Adrenal gland (tissue), 12 donors: ENCODE measurements around the gene PCGF3. TPM values are rescaled to one million over a fixed set of nuclear protein-coding genes. Genes with fewer than 3 reads are reported as not detected.

Experiments used
- DNase-seq, 7 donors: peaks; one replicate each; pipeline ENCODE4 v3.0.0-alpha.2; 2019 to 2020
- H3K27ac ChIP-seq, 5 donors: fragments of 200-600 bp; sonication (generic) in 4 of 5; 1 replicate in 3 of 5; 2 replicates in 2 of 5; pipeline versions ENCODE4 v1.5.1 to v1.8.0; 2016 to 2020; ENCODE audit warnings: mild to moderate bottlenecking in 1 of 5
- H3K27me3 ChIP-seq: fragments of 200-600 bp; 2 replicates; pipeline ENCODE4 v1.8.0; 2021
- H3K36me3 ChIP-seq, 2 donors: fragments of 200-600 bp; replicated peaks in 1 of 2; 1 replicate in 1 of 2; 2 replicates in 1 of 2; pipeline versions ENCODE4 v1.5.1 to v1.8.0; 2018 to 2022
- H3K4me1 ChIP-seq, 2 donors: fragments of 200-600 bp; replicated peaks in 1 of 2; 1 replicate in 1 of 2; 2 replicates in 1 of 2; pipeline versions ENCODE4 v1.5.1 to v1.8.0; 2018 to 2021
- H3K4me3 ChIP-seq, 4 donors: fragments of 200-600 bp; sonication (generic) in 3 of 4; one replicate each; pipeline ENCODE4 v1.5.1; 2016 to 2018
- H3K9me3 ChIP-seq, 3 donors: fragments of 200-600 bp; sonication (generic) in 1 of 3; replicated peaks in 1 of 3; 1 replicate in 2 of 3; 2 replicates in 1 of 3; pipeline versions ENCODE4 v1.5.1 to v1.8.0; 2016 to 2021
- POLR2A ChIP-seq, 2 donors: fragments of 450-650 bp; IDR thresholded peaks; one replicate each; pipeline ENCODE4 v1.6.1; 2017; ENCODE audit warnings: antibody characterized with exemption in 2 of 2, mild to moderate bottlenecking in 2 of 2, moderate library complexity in 1 of 2
- WGBS, 4 donors: extraction: QIAGEN DNeasy Blood & Tissue Kit in 2 of 4; methylation state at CpG; one replicate each; pipeline versions ENCODE4 v1.1.5 to v1.1.7; 2013 to 2017; 5-methylcytosine and 5-hydroxymethylcytosine counted together
- intact Hi-C, 2 donors: fragments of 100-400 bp; cut with DNase I; formaldehyde crosslinking; loops; one replicate each; pipeline versions ENCODE4 v1.14.1 to v1.15.0; 2022 to 2023
- polyA plus RNA-seq, 3 donors: library from polyadenylated mRNA; stranded (reverse); fragments of 200-250 nt in 2 of 3; fragments of 350-450 nt in 1 of 3; fragmentation: Illumina TruSeq in 1 of 3; extraction: RNeasy Lipid Tissue Mini Kit (QIAGEN cat#74804) in 1 of 3; gene quantifications; one replicate each; pipeline ENCODE4 v1.2.3, GENCODE V29; 2013 to 2014
- total RNA-seq, 9 donors: library from RNA; depleted of rRNA in 4 of 9; stranded (reverse); fragments of >200 nt in 4 of 9; fragments of 120-200 nt in 1 of 9; fragmentation: NEBNext Ultra II Directional in 1 of 9; extraction: Animal tissue kit (Norgen Biotek cat#: 25700) in 1 of 9; gene quantifications; one replicate each; pipeline versions ENCODE4 v1.1.0 to v1.2.4, GENCODE V29; 2013 to 2023
- TF ChIP-seq, protein P1 (sequence below), 6 experiments: fragments of 450-650 bp in 4 of 6; fragments of 200-600 bp in 2 of 6; sonication (generic) in 1 of 6; IDR thresholded peaks; 1 replicate in 5 of 6; 2 replicates in 1 of 6; pipeline versions ENCODE4 v1.5.1 to v1.8.0; 2016 to 2021; ENCODE audit warnings: antibody characterized with exemption in 6 of 6, mild to moderate bottlenecking in 2 of 6, moderate library complexity in 1 of 6
- donor health status: healthy with polysubstance abuse.
- donor health status: Bipolar disorder and iron deficiency.
- donor health status: DM: yes; HTN: yes; CAD: no.
- donor health status: DM: no; HTN: no; CAD: no.
- donor health status: DM: no; HTN: no; CAD: no.
- donor health status: DM: yes; HTN: yes; CAD: no.

The PCGF3 gene
- total and polyA plus RNA-seq, 12 donors: 26.4 to 178 (median 70.7) TPM

DNA sequence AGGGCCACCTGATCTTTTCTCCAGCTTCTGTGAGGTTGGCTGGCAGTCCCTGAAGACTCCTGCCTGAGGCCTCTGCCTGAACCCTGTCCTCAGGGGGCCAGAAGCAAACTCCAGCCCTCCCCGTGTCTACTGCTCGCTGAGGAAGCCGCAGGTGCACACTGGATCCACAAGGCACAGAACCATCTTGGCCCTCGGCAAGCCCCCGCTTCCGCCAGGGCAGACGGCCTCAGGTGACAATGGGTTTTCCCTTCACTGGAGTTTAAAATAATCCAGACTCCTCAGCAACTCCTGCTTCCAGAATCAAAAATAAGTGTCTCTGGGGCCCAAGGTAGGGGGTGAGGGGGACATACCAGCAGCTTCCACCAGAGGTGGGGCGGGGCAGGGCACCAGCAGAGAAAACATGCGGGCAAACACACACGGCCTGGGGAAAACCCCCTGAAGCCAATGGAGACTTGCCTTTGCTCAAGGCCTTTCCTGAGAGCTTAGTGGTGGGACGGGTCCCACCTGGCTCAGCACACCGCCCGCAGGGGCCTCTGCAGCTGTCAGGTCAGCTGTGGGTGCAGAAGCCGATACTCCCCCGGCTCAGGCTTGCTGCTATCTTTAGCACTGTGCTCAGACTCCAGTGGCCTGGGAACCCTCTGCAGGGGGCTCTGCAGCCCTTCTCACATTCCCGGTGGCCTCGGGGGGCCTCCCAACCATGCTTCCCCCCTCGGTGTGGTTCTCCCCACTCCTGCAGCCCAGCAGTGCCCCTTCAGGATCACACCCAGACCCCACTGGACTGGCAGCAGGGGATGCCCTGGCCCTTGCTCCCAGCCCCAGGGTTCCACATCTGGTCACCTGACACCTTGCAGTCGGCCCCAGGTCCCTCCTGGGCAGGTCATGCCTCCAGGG lies 29.4 kb upstream of the PCGF3 start:
- DNase-seq: no peak
- Histone ChIP-seq H3K27ac (no peak overlapping the region), H3K4me1 (peaks cover 33 to 44% of the 10 kb centered on the region in 2 donors), H3K27me3 (no peaks in the 10 kb centered on the region), H3K36me3 (peaks cover 0 to 20% of the 10 kb centered on the region in 2 donors), H3K9me3 (no peaks in the 10 kb centered on the region), H3K4me3 (no peak overlapping the region)
- TF ChIP-seq, protein P1, sequence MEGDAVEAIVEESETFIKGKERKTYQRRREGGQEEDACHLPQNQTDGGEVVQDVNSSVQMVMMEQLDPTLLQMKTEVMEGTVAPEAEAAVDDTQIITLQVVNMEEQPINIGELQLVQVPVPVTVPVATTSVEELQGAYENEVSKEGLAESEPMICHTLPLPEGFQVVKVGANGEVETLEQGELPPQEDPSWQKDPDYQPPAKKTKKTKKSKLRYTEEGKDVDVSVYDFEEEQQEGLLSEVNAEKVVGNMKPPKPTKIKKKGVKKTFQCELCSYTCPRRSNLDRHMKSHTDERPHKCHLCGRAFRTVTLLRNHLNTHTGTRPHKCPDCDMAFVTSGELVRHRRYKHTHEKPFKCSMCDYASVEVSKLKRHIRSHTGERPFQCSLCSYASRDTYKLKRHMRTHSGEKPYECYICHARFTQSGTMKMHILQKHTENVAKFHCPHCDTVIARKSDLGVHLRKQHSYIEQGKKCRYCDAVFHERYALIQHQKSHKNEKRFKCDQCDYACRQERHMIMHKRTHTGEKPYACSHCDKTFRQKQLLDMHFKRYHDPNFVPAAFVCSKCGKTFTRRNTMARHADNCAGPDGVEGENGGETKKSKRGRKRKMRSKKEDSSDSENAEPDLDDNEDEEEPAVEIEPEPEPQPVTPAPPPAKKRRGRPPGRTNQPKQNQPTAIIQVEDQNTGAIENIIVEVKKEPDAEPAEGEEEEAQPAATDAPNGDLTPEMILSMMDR (IDR thresholded peaks at IDR 0.05): no peak
- no peak for TF ChIP-seq POLR2A (IDR thresholded peaks at IDR 0.05)
- 80 to 89% (median 83%) methylated on average over 10 to 19 of the region's 19 CpGs for WGBS, 4 donors
- intact Hi-C loops: no loop called here

DNA sequence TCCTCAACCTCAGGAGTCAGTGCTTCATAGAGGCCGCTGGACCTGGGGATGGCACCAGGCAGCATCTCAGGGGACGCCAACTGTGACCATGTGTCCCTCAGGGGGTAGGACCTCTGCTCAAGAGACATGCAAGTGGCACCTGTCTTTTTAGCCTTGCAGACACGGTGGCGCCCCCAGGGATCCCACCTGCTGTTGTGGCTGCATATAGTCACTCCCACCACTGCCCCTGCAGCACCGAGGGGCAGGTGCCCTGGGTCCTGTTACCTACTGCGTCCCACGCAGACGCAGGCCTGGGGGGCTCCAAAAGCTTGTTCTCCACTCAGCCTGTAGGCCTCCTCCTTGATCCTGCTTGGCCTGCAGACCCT lies 28.8 kb upstream of the PCGF3 start:
- DNase-seq: peak in 1 of 7 donors; percentile 59
- Histone ChIP-seq H3K27me3 (no peaks in the 10 kb centered on the region), H3K9me3 (no peaks in the 10 kb centered on the region), H3K27ac (peak overlapping the region in 1 of 5 donors; percentile 41), H3K36me3 (peaks cover 0 to 14% of the 10 kb centered on the region in 2 donors), H3K4me3 (no peak overlapping the region), H3K4me1 (peaks cover 33 to 45% of the 10 kb centered on the region in 2 donors)
- intact Hi-C loops: no loop called here
- 82 to 90% (median 89%) methylated on average over 2 to 8 of the region's 8 CpGs for whole genome bisulfite sequencing, 4 donors
- TF ChIP-seq, protein P1 (IDR thresholded peaks at IDR 0.05): no peak

DNA sequence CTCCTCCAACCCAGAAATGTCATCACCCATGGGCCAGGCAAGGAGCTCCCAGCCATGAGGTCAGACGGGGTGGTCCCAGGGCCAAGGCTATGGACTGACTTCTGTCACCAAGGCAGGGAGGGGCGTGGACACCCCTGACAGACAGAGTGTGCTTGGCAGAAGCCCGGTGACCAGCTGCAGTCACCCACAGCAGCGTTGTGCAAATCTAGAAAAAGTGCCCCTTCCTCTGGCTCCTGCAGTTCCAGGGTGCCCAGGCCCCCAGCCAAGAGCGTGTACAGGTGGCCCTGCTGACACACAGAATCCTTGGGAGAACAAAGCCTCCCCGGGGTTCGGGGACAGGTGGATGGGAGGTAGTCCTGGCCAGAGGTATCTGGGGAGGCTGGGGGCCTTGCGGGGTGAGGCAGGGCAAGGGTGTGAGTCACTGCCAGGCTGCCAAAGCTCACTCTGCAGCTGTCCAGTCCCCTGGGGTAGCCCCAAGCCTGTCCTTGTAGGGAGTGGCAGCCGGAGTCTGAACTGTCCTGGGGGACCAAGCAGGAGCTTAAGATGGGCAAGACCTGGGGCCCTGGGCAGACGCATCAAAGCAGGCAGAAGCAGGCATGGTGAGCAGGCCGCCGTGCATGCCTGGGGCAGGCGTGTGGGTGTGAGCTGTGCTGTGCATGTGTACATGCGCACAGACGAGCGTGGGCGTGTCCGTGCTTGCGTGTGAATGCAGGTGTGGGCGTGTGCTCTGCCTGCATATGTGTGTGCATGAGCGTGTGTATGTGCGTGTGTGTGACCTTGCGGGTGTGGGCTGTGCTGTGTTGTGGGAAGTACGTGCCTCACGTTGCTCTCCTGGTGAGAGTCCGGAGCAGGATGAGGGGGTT lies 28.0 kb upstream of the PCGF3 start:
- Histone ChIP-seq H3K9me3 (no peaks in the 10 kb centered on the region), H3K4me3 (no peak overlapping the region), H3K27me3 (no peaks in the 10 kb centered on the region), H3K36me3 (peaks cover 0 to 5% of the 10 kb centered on the region in 2 donors), H3K4me1 (peaks cover 33 to 45% of the 10 kb centered on the region in 2 donors), H3K27ac (peak overlapping the region in 2 of 5 donors; percentile 41 to 46)
- 51 to 61% (median 56%) methylated on average over 10 to 26 of the region's 26 CpGs for WGBS, 4 donors
- intact Hi-C loops: no loop called here
- TF ChIP-seq, protein P1 (IDR thresholded peaks at IDR 0.05): no peak
- TF ChIP-seq POLR2A (IDR thresholded peaks at IDR 0.05): no peak
- DNase-seq: peak; percentile 42 to 72 (median 66)
